ENCODE data around the gene CDK5. TPM values are rescaled to one million over a fixed set of nuclear protein-coding genes. Genes with fewer than 3 reads are reported as not detected.

CDK5 gene
- total and polyA plus RNA-seq, 9 of the 15 experiments (the other 6 are each of a cell fraction or from before 2014, with no cell fraction given) = 3.2 to 38.0 (median 27.5) TPM

- peaks cover 40% of the 10 kb centered on the region; the same call in 2 of the 3 replicates for H3K36me3 ChIP-seq (ENCODE audit: control insufficient read depth, insufficient read depth, low read length)
- no TSS peak for BruUV-seq (replicated peaks)
- H3K4me3 ChIP-seq = no peak overlapping the region
- ChIA-PET CTCF (ENCODE audit: low intra/inter-chr PET ratio) (no interaction called here), POLR2A (interaction anchor here (1.6 to 4.8 kb wide), 3 partner anchors 10 to 54 kb away, joined by 4 to 33 read pairs (median 8); partner anchors contain the start of gene ABCB8)
- WGBS (ENCODE audit: insufficient coverage, low coverage, missing lambda C conversion rate) = 76% methylated on average over 5 of the region's 5 CpGs
- H3K4me1 ChIP-seq (replicated peaks in 1 of 2; ENCODE audit: control insufficient read depth in 2 of 2, insufficient read depth in 2 of 2, low read length in 2 of 2) = peaks cover 35 to 81% of the 10 kb centered on the region in 2 experiments
- no peak overlapping the region for H3K27ac ChIP-seq (ENCODE audit: extremely low read depth, low read depth, low read length)
- no peaks in the 10 kb centered on the region for H3K9me1 ChIP-seq (ENCODE audit: control insufficient read depth, insufficient read depth, low read length)
- H3K9ac ChIP-seq (ENCODE audit: insufficient read depth in 1 of 2, low read depth in 2 of 2, low read length in 2 of 2) = peak overlapping the region in 1 of 2 experiments; percentile 93; a peak in 1 of 4 replicates
- DNase-seq (ENCODE audit: extremely low read depth in 1 of 4, low spot score in 3 of 4) (no peak), FAIRE-seq (no peak), ATAC-seq (no peak)
- H3K9me3 ChIP-seq (replicated peaks; ENCODE audit: control insufficient read depth, insufficient read depth, low read depth, low read length) = no peaks in the 10 kb centered on the region
- H2AFZ ChIP-seq (ENCODE audit: low read depth, low read length) = no peak overlapping the region
- H3K27me3 ChIP-seq (ENCODE audit: control insufficient read depth in 2 of 2, insufficient read depth in 2 of 2, low read length in 2 of 2) = no peaks in the 10 kb centered on the region; a peak in 1 of 5 replicates
- intact Hi-C loops (cut with micrococcal nuclease) = loop anchor here (10.0 kb wide), 1 partner anchor 159 kb away; no protein-coding TSS in a partner anchor
- no peaks in the 10 kb centered on the region for H4K20me1 ChIP-seq (replicated peaks; ENCODE audit: control insufficient read depth, insufficient read depth, low read length)
- H3K79me2 ChIP-seq (ENCODE audit: control insufficient read depth, insufficient read depth, low read length) = peaks cover 22% of the 10 kb centered on the region
- H3K4me2 ChIP-seq (ENCODE audit: insufficient read depth, low read length) = no peak overlapping the region
- in situ Hi-C loops (cut with MboI) = no loop called here
- TF ChIP-seq TCF7 (IDR thresholded peaks at IDR 0.05; ENCODE audit: borderline replicate concordance) (no peak), MAFG (tag; conservative IDR thresholded peaks at IDR 0.05) (no peak), KLF16 (IDR thresholded peaks at IDR 0.05) (no peak), CREB1 (IDR thresholded peaks at IDR 0.05) (no peak), CREB1 (CRISPR knock-in tag; IDR thresholded peaks at IDR 0.05) (peak; percentile 34; the same call in 1 of the 2 replicates), ZNF79 (CRISPR knock-in tag; IDR thresholded peaks at IDR 0.05; ENCODE audit: low read depth) (no peak), POLR2G (IDR thresholded peaks at IDR 0.05; ENCODE audit: low read depth, low read length) (peak; percentile 50), ZNF707 (CRISPR knock-in tag; conservative IDR thresholded peaks at IDR 0.05) (no peak), ZBTB12 (CRISPR knock-in tag; IDR thresholded peaks at IDR 0.05) (no peak), PHB2 (IDR thresholded peaks at IDR 0.05; ENCODE audit: low read depth) (no peak), RUNX1 (IDR thresholded peaks at IDR 0.05; ENCODE audit: low read depth) (no peak), PRPF4 (IDR thresholded peaks at IDR 0.05; ENCODE audit: insufficient read depth, low read depth, low read length, poor library complexity, severe bottlenecking) (no peak), NFYB (IDR thresholded peaks at IDR 0.05; ENCODE audit: extremely low read depth, insufficient read length) (no peak), ZNF318 (IDR thresholded peaks at IDR 0.05; ENCODE audit: borderline replicate concordance in 1 of 2, low read depth in 1 of 2) (no peak), HDAC6 (IDR thresholded peaks at IDR 0.05; ENCODE audit: low read depth, low read length) (no peak)
These were observed 41.7 kb downstream of the CDK5 start for GRCh38 chr7:151015967-151016366.

All from K562 (cell line).